ENCODE results near the gene HEPACAM2.

The HEPACAM2 gene

DNA sequence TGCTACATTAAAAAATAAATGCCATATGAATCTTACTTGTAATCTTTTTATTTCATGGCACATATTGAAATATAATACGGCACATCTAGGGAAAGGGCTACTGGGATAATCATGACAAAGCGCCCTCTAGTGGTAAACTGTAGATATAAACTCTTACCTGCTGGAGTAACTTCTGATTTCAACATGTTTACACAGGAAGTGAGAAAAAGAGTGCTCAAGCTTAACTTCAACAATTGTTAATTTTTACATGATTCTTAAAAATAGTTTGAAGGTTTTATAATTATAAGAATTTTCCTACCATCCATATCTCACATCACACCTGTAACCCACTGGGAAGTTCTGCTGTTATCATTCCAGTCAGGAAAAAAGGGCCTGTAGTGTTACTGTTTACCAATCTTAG is 2.0 kb upstream of the HEPACAM2 start:
- peak; percentile 53 for FAIRE-seq
- DNase-seq (ENCODE audit: insufficient read length, low spot score) = no peak
- TF ChIP-seq CTCF (IDR thresholded peaks at IDR 0.05; ENCODE audit: insufficient read depth, missing control alignments) = peak; percentile 80

GRCh38 chr7:93219868-93220267 is 6.4 kb downstream of the HEPACAM2 start:
- DNase-seq (ENCODE audit: insufficient read length, low spot score) (no peak), FAIRE-seq (no peak)
- no peak for TF ChIP-seq CTCF (IDR thresholded peaks at IDR 0.05; ENCODE audit: insufficient read depth, missing control alignments)

GRCh38 chr7:93218997-93219827 is 7.1 kb downstream of the HEPACAM2 start:
- DNase-seq (ENCODE audit: insufficient read length, low spot score) (no peak), FAIRE-seq (no peak)
- no peak for TF ChIP-seq CTCF (IDR thresholded peaks at IDR 0.05; ENCODE audit: insufficient read depth, missing control alignments)

DNA sequence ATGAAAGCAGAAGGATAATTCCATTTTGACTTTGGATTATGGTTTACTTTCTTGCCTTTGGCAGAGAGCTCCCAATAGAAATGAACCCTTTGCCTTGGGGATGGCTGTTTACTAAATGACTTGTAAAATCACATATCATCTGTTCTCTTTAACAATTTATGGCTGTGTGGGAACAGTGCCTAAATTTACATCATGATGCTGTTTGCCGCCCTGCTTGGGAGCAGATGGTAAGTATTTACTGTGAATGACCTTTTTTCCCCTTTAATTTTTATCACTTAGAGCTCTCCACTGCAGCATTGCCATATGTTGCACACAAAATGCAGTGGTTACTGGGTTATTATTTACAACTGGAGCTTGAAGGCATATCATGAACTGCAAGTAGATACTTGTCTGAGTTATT is 13.4 kb downstream of the HEPACAM2 start:
- no peak for FAIRE-seq
- no peak for DNase-seq (ENCODE audit: insufficient read length, low spot score)
- no peak for TF ChIP-seq CTCF (IDR thresholded peaks at IDR 0.05; ENCODE audit: insufficient read depth, missing control alignments)

- no peak for TF ChIP-seq CTCF (IDR thresholded peaks at IDR 0.05; ENCODE audit: insufficient read depth, missing control alignments)
- DNase-seq (ENCODE audit: insufficient read length, low spot score) (no peak), FAIRE-seq (no peak)
Measured at GRCh38 chr7:93211228-93211818, 14.9 kb downstream of the HEPACAM2 start.

GRCh38 chr7:93205046-93205445 is 21.2 kb downstream of the HEPACAM2 start:
- no peak for TF ChIP-seq CTCF (IDR thresholded peaks at IDR 0.05; ENCODE audit: insufficient read depth, missing control alignments)
- no peak for DNase-seq (ENCODE audit: insufficient read length, low spot score)
- FAIRE-seq = no peak

- DNase-seq (ENCODE audit: insufficient read length, low spot score) (no peak), FAIRE-seq (no peak)
- TF ChIP-seq CTCF (IDR thresholded peaks at IDR 0.05; ENCODE audit: insufficient read depth, missing control alignments) = no peak
Measured at GRCh38 chr7:93203496-93203895, 22.8 kb downstream of the HEPACAM2 start.

All from D721Med (cell line).